Stimulated activated CD8-positive, alpha-beta memory T cell treated with anti-CD3 and anti-CD28 coated beads, Interleukin-12 subunit alpha, Interleukin-12 subunit beta, amount 100 ng/mL, for 1 hour (primary cell): ENCODE measurements around the gene C5orf52.
A peak's percentile ranks its signal among the peaks of the same experiment; 100 is the strongest.
"Not testable (repeated sequence)": the region's sequence is repeated elsewhere in the genome, so short reads cannot be mapped to it uniquely, and the experiment has no call there.

Source experiments
- DNase-seq: peaks from one replicate; pipeline ENCODE4 v3.0.0-alpha.2; 2020; ENCODE audit warnings: low read depth

The C5orf52 gene

GRCh38 chr5:157670662-157671591, at the start of gene C5orf52:
Gene C5orf52 (plus strand): TSS chr5:157671533. CDS start chr5:157671615, 82 bp downstream.
- DNase-seq: no peak

- no peak for DNase-seq
Measured at GRCh38 chr5:157624144-157624543, 47.2 kb upstream of the C5orf52 start.

- no peak for DNase-seq
Measured at GRCh38 chr5:157626831-157627230, 44.5 kb upstream of the C5orf52 start.

GRCh38 chr5:157630341-157630740, 41.0 kb upstream of the C5orf52 start:
- no peak for DNase-seq

- DNase-seq: no peak
Measured at GRCh38 chr5:157640406-157641066, 30.8 kb upstream of the C5orf52 start.

GRCh38 chr5:157648275-157648990, 22.9 kb upstream of the C5orf52 start:
- no peak for DNase-seq

- DNase-seq: no peak
Measured at GRCh38 chr5:157649101-157649500, 22.2 kb upstream of the C5orf52 start.

GRCh38 chr5:157650991-157651611, 20.2 kb upstream of the C5orf52 start:
- no peak for DNase-seq

- DNase-seq: peak; percentile 61
Measured at GRCh38 chr5:157651623-157652376, 19.5 kb upstream of the C5orf52 start.

- DNase-seq: no peak
Measured at GRCh38 chr5:157652377-157652692, 19.0 kb upstream of the C5orf52 start, which contains the start of gene SOX30. Gene SOX30 (minus strand): TSS chr5:157652438. CDS start chr5:157652078, 360 bp downstream.

GRCh38 chr5:157657516-157657915, 13.8 kb upstream of the C5orf52 start:
- no peak for DNase-seq

- no peak for DNase-seq
Measured at GRCh38 chr5:157658893-157659292, 12.4 kb upstream of the C5orf52 start.

GRCh38 chr5:157659868-157660660, 11.3 kb upstream of the C5orf52 start:
- DNase-seq: no peak

GRCh38 chr5:157665467-157666070, 5.8 kb upstream of the C5orf52 start:
- no peak for DNase-seq

- DNase-seq: no peak
Measured at GRCh38 chr5:157668356-157668755, 3.0 kb upstream of the C5orf52 start.

GRCh38 chr5:157669701-157670097, 1.6 kb upstream of the C5orf52 start:
- no peak for DNase-seq

- DNase-seq: no peak
Measured at GRCh38 chr5:157671592-157672330, 428 bp downstream of the C5orf52 start.

- no peak for DNase-seq
Measured at GRCh38 chr5:157672976-157673375, 1.6 kb downstream of the C5orf52 start.

GRCh38 chr5:157674351-157674750, 3.0 kb downstream of the C5orf52 start:
- DNase-seq: not testable (repeated sequence)
